ENCODE data around the gene TAOK1.

TAOK1 gene

DNA sequence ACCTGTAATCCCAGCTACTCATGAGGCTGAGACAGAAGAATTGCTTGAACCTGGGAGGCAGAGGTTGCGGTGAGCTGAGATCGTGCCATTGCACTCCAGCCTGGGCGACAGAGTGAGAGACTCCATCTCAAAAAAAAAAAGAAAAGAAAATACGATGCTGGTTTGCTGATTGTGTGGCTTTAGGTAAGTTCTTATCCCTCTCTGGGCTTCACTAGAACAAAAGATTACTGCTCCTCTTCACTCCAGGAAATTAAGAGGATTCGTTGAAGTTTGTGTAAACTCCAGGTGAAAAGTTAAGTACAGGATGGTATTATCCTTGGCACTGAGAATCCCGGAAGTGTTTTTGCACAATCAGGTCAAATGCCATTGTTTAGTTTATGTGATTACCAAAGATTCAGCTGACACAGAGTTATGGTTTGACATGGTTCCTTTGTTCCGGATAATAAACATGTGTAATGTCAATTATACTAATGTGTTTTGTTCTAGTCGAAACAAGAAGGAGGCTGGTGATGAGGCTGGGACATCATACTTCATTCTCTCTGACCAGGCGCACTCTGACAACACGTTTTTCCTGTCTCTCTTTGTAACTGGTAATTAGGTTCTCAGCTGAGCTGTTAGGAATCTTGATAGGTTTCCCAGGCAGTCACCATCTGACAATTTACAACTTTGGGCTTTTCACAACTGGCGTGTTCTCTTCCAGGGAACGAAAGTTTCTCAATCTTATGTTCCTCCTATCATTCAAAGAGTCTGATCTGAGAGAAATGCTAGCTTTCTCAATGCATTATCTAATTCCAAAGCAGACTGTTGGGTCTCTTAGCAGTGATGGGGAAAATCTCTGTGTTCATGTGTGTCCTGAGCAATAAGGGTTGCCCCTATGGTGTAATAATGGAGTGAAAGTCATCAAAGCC is 10.8 kb upstream of the TAOK1 start:
- DNase-seq = no peak

DNA sequence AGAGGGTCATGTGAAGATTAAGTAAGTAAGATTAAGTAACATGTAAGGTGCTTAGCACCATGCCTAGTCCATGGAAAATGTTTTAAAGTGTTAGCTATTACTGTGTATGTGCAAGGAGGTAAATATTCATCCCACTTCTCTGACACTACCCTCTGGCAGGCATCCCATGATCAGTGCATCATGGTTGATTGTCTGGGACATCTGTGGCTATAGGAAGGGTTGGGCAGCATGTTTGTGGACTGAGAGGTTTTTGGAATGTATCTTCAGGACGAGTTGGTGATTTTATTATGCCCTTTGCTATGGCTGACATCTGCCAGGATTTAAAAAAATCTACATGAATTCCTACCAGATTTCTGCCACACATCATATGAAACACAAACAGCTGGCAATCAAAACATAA is 6.5 kb upstream of the TAOK1 start:
- DNase-seq = no peak

DNA sequence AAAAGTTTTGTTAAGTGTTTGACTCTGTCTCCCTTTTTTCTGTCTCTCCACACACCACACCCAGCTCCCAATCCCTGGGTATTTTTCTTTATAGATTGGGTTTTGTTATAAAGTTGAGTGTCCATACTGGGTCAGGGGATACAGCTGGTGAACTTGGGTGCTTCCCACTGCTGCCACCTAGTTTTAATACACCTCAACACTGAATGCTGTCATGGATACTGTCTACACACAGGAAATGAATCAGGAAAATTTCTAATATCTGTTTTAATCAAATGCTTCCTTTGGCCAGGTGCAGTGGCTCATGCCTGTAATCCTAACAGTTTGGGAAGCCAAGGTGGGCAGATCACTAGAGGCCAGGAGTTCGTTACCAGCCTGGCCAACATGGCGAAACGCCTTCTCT is 5.3 kb upstream of the TAOK1 start:
- DNase-seq = no peak

DNA sequence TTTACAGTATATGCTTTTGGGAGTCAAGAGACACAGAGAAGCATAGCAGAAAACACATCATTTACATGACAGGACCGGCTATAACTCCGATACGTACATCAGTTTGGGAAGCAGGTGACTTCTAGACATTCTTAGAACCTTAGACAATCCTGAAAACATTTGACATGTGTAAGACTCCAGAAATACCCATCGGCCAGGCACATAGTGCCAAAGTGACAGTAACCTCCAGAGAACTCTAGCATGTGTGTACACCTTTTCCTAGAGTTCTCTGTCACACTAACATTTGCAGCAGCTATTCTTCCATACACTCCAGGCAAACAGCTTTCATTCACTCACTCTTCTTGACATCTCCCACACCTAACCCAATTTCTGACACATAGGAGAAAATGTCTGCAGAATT is 3.4 kb upstream of the TAOK1 start:
- no peak for DNase-seq

DNA sequence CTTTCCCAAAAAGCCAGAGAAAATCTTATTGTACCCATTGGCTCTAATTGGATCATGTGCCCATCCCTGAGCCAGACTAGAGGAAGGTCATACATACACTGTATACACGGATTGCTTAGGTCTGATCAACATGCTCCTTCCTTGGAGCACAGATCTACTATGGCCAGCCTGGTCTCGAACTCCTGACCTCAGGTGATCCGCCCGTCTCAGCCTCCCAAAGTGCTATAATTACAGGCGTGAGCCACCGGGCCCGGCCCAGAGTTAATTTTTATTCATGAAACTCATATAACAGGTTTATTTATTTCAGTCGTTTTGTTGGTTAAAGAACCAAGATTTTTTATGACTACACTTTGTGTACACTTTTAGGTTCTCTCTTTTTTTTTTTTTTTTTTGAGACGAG is 1.2 kb upstream of the TAOK1 start:
- no peak for DNase-seq

DNA sequence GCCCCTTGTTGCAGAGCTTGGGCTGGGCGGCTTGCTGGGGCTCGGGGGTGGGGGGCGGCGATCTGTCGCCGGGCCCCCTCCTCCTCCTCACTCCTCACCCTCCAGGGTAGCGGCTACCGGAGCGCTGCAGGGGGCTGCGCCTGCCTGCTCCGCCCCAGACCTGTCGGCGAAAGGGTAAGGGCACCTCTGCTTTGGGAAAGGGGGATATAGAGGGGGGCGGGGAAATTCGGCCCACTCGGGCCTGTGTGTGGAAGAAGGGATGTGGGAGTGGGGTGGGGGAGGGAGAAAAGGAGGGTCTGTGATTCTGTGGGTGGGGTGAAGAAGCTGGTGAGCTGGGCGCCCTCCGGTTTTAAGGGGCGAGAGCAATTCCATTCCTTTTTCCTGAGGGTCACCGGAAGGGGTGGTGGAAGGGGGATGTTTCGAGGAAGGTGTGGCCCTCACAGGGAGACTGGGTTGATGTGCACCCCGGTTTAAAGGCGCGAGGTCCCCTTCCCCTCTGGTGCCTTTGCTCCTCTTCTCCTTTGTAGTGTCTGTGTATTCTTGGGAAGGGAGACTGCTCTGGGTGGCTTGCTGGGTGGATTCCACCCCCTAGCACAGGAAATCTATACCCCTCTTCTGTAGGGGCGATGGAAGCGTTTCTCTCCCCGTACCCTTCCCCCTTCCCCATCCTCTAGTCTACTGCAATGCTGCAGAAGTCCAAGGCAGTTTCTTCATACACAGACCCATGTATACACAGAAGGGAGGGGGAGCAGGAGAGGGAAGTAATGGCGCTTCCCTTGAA is 878 bp downstream of the TAOK1 start:
- DNase-seq = peak; percentile 58

DNA sequence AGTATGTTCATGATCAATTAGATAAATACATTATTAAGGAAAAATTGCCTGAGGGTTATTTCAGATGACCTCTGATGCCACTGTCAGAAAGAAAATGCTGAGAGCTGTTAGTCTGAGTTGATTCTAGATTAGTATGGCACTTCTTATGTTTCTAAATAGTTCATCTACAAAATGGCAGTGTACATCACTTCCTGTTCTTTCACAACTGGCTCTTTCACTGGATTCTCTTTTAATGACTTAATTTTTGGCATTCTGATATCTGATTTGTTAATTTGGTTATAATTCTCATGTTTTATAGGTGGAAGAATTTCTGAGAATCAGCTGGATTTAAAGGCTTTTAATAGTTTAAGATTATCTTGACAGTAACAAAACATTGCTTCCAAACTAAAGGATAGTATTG is 3.3 kb downstream of the TAOK1 start:
- no peak for DNase-seq

DNA sequence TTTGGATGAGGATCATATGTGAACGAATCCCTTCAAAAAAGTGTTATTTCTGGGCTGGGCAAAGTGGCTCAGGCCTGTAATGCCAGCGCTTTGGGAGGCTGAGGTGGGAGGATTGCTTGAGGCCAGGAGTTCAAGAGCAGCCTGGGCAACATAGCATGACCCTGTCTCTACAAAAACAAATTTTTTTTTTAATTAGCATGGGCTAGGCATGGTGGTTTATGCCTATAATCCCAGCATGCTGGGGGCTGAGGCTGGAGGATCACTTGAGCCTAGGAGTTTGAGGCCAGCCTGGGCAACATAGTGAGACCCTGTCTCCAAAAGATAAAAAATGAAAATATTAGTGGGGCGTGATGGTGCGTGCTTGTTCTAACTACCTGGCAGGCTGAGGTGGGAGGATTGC is 4.6 kb downstream of the TAOK1 start:
- DNase-seq = no peak

DNA sequence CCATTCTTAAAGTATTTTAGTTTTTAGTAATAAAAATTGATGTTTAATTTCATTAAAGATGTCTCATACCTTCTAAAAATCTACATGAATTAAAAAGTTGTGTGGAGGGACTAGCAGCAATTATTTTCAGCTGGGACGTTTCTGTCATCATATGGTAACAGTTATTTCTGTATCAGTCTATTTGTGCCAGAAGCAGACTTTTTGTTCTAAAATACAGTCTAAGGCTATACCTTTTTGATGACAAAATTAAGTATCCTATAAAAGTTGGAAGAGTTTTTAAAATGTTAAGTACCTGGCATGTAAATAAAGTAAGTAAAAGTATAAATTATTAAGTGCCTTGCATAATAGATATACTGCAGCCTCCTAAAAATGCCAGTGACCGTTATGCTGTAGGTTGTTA is 5.9 kb downstream of the TAOK1 start:
- no peak for DNase-seq

DNA sequence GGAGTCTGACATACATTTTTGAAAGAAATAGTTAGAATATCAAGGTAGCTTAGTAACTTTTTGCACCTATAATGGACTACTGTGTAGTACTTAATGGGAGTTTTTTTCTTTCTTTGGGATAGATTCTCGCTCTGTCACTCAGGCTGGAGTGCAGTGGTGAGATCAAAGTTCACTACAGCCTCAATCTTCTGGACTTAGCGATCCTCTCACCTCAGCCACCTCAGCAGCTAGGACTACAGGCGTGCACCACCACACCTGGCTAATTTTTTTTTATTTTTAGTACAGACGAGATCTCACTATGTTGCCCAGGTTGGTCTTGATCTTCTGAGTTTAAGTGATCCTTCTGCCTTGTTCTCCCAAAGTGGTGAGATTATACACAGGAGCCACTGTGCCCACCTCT is 9.5 kb downstream of the TAOK1 start:
- DNase-seq = no peak

DNA sequence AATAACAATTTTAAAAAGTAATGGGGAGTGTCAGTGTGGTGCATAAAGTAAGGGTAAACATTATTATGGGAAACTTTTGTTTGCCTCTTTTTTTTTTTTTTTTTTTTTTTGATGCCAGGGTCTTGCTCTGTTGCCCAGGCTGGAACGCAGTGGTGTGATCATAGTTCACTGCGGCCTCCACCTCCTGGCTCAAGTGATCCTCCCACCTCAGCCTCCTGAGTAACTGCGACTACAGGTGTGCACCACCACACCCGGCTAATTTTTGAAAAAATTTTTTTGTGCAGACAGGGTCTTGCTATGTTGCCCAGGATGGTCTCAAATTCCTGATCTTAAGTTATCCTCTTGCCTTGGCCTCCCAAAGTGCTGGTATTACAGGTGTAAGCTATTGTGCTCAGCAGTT is 10.7 kb downstream of the TAOK1 start:
- no peak for DNase-seq

DNA sequence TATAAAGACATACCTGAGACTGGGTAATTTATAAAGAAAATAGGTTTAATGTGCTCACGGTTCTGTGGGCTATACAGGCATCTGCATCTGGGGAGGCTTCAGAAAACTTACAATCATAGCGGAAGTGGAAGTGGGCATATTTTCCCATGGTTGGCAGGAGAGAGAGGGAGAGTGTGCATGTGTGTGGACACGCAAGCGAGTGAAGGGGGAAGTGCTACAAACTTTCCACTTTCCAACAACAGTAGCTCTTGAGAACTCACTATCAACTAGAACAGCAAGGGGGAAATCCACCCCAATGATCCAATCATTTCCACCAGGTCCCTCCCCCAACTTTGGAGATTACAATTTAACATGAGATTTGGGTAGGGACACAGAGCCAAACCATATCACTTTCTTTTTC is 11.1 kb downstream of the TAOK1 start:
- DNase-seq = no peak

DNA sequence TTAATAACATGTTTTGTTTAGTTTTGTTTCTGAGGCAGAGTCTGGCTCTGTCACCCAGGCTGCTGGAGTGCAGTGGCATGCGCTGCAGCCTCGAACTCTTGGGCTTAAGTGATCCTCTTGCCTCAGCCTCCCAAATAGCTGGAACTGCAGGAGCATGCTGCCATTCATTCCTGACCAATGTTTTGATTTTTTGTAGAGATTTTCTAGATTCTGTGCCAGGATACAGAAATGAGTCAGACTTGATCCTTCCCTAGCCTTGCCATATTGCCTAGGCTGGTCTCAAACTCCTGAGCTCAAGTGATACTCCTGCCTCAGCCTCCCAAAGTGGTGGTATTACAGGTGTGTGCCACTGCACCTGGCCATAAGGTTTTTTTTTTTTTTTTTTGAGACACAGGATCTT is 17.7 kb downstream of the TAOK1 start:
- no peak for DNase-seq

DNA sequence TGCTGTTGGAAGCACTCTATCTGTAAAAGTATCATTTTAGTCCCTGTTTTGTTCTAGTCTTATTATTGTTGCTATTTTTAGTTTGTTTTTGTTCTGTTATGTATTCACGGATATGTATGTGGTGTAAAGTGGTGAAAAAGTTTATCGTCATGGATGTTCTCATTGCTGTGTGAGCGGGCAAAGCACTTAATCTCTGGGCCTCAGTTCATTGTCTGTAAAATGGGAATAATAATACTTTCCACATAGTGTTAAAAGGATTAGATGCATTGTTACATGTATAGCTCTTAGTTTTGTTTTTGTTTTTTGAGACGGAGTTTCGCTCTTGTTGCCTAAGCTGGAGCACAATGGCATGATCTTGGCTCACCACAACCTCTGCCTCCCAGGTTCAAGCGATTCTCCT is 19.8 kb downstream of the TAOK1 start:
- no peak for DNase-seq

DNA sequence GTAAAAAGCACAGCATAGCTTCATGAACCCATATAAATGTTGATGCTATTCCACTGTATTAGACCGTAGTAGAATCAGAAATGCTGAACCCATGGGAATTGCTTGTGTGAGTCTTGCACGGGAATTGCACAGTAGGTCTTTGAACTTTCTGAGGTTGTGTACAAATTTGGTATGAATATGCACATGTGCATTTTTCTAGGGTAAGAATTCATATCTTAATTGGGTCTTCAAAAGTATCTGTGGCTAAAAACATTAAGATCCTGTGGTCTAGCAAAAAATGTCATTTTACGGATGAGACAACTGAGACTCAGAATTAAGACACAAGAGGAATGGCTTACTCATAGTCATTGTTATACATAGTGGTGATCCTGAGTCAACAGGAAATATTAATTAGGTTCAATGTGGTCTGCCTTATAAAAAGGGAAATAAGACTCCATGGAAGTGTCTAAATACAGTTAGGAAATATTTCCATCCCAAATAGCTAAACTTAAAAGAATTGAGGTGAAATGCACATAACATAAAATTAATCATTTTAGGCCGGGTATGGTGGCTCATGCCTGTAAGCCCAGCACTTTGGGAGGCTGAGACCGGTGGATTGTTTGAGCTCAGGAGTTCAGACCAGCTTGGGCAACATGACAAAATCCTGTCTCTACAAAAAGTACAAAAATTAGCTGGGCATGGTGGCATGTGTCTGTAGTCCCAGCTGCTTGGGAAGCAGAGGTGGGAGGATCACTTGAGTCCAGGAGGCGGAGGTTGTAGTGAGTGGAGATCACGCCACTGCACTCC is 22.8 kb downstream of the TAOK1 start:
- no peak for DNase-seq

DNA sequence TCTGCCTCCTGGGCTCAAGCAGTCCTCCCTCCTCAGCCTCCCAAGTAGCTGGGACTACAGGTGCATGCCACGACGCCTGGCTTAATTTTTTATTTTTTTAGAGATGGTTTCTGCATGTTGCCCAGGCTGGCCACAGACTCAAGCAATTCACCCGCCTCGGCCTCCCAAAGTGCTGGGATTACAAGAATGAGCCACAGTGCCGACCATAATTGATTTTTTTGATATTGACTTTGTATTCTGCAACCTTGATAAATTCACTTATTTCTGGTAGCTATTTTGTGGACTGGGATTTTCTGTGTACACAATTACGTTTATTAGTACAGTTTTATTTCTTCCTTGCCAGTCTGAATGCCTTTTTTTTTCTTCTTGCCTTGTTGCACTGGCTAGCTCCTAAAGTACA is 30.0 kb downstream of the TAOK1 start:
- DNase-seq = no peak

DNA sequence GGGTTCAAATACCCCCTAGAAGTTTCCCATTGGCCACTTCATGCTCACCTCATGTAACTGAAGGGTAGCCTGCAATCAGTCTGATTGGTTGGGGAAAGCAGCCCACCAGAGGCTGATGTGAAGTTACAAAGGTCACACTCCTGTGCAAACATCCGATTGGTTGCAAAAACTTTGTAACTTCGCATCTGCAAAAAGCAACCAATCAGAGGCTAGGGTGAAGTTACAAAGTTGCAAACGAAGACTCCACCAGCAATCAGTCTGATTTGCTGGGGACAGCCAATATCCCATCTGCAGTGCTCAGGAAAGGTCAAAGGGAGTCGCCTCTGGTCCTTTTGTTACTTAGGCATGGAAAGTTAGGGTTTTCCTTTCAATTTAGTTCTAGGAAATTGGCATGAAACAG is 40.1 kb downstream of the TAOK1 start:
- DNase-seq = no peak

DNA sequence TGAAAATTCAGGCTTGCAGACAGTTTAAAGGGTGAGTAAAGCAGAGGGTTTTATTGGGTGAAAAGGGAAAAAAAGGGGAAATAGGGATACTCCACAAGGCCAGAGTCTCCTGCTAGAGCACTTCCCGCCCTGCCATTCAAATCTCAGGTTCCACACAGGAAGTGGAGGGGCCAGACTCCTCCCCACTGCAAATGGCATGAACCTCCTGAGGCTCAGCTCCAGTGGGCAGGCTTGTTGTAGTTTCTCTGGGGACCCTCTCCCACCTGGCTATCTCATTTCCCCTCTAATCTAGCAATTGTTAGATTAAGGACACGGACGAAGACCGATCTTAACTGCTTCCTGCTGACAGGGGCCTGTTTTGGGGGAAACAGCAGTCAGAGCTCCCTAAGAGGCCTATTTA is 43.4 kb downstream of the TAOK1 start:
- no peak for DNase-seq

DNA sequence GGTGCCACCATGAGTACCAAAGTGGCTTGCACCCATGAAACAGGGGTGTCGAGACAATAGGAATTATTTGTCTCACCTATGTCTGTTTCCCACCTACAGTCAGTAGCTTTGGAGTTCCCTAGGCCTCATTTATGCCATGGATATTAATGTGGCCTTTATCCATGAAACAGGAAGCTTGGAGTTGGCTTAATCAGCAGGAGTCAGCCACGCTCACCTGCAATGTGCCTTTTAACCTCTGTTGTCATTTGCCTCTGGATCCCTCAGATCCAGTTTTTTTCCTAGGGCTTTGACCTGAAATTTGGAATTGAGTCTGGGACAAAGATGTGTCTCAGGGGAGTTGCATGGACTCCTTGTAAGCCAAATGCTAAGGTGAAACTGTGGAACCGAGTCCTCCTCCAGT is 44.4 kb downstream of the TAOK1 start:
- no peak for DNase-seq

DNA sequence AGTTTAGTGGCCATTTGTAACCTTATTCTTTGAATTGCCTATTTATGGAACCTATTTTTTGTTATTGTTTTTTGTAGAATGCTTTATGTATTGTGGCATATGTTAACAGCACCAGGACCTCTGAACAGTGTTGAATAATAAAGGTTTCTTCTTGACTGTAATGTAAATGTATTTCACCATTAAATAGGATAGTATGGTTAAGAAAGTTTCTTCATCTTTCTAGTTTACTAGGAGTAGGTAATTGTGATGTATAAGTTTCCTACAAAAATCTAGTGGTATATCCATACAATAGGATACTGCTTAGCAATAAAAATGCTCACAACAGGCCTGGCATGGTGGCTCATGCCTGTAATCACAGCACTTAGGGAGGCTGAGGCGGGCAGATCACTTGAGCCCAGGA is 52.3 kb downstream of the TAOK1 start:
- DNase-seq = no peak

DNA sequence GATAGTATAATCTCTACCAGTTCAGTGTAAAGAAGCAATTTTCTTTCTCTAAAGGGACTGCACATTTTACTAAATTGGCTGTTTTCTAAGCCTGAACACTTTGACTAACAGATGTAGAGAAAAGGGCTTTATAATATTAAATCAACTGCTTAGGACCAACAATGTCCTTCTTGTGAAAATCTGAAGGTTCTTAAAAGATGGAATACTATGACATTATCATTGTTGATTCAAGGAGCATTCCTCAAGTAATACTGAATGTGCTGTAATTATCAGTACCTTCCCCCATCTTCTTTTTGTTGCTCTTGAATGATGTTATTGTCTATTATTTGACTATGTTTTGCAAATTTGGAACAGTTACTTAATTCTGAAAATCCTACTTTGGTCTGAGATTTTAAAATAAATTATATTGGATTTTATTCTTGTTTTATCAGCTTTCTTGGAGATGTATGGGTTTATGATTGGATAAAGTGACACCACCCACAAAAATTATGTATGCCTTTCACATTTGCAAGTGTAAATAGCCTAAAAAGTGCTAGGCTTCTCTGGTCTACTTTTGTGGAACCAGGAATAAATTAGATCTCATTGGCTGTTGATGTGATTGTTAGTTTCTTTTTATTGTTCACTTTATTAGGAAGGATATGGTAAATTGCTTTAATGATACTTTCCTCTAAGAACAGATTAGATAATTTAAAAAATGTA is 53.0 kb downstream of the TAOK1 start:
- no peak for DNase-seq

DNA sequence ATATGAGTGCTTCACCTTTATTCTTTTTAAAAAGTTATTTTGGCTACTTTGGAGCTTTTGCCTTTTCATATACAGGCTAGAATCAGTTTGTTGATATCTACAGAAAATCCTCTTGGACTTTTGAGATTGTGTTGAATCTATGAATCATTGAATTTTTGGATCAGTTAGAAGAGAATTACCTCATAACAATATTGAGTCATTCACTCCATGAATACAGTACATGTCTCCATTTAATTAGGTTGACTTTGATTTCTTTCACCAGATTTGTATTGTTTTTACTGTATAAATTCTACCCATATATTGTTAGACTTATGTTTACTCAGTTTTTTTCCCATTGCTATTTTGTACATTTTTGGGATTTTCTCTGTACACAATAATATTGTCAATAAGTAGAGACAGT is 54.4 kb downstream of the TAOK1 start:
- no peak for DNase-seq

DNA sequence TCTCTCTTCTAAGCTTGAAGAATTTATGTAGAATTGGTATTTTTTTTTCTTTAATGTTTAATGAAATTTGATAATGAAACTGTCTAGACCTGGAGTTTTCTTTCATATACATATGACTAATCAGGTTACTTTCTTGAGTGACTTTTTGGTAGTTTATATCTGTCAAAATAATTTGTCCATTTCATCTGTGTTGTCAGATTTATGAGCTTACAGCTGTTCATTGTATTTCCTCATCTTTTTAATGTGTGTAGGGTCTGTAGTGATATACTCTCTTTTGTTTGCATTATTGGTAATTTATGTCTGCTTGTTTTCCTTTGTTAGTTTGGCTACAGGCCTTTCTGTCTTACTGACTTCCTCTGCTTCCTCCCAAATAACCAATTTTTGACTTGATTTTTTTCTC is 55.7 kb downstream of the TAOK1 start:
- DNase-seq = no peak

Measured in right forelimb (tissue), 1 donor.